NOMO-1 treated with DMSO at 0.1 percent for 48 hours (cell line): Measurements from ENCODE around the gene GPR146.
"Not testable (repeated sequence)": the region's sequence is repeated elsewhere in the genome, so short reads cannot be mapped to it uniquely, and the experiment has no call there.

ENCODE experiments used
- DNase-seq: peaks from one replicate; lab custom pipeline; 2025; ENCODE audit not compliant: unreplicated experiment; lab: John Stamatoyannopoulos, UW

GPR146 gene

GRCh38 chr7:1024876-1025742 lies 19.2 kb upstream of the GPR146 start:
- DNase-seq = no peak

- DNase-seq = no peak
Measured at GRCh38 chr7:1025743-1026581, 18.4 kb upstream of the GPR146 start.

GRCh38 chr7:1026721-1027161 lies 17.6 kb upstream of the GPR146 start:
- DNase-seq = peak; percentile 62

GRCh38 chr7:1027242-1028043 lies 16.9 kb upstream of the GPR146 start:
- no peak for DNase-seq

- peak; percentile 68 for DNase-seq
Measured at GRCh38 chr7:1028044-1028770, 16.1 kb upstream of the GPR146 start.

GRCh38 chr7:1028775-1029636 lies 15.3 kb upstream of the GPR146 start:
- peak; percentile 96 for DNase-seq

- DNase-seq = peak; percentile 30
Measured at GRCh38 chr7:1029637-1030443, 14.5 kb upstream of the GPR146 start.

GRCh38 chr7:1030444-1031070 lies 13.8 kb upstream of the GPR146 start:
- no peak for DNase-seq

- DNase-seq = no peak
Measured at GRCh38 chr7:1031716-1032455, 12.5 kb upstream of the GPR146 start.

- DNase-seq = no peak
Measured at GRCh38 chr7:1032536-1033181, 11.7 kb upstream of the GPR146 start.

GRCh38 chr7:1033546-1034145 lies 10.7 kb upstream of the GPR146 start:
- DNase-seq = no peak

GRCh38 chr7:1034769-1035168 lies 9.6 kb upstream of the GPR146 start:
- DNase-seq = not testable (repeated sequence)

- DNase-seq = not testable (repeated sequence)
Measured at GRCh38 chr7:1036164-1036928, 8.0 kb upstream of the GPR146 start.

GRCh38 chr7:1040233-1040632 lies 4.1 kb upstream of the GPR146 start:
- not testable (repeated sequence) for DNase-seq

- DNase-seq = no peak
Measured at GRCh38 chr7:1040790-1041189, 3.6 kb upstream of the GPR146 start.
